Measurements from ENCODE around the gene TNFSF10. TPM values are rescaled to one million over a fixed set of nuclear protein-coding genes. Genes with fewer than 3 reads are reported as not detected.
"Not testable (repeated sequence)": the region's sequence is repeated elsewhere in the genome, so short reads cannot be mapped to it uniquely, and the experiment has no call there.

TNFSF10 gene
- polyA plus RNA-seq (ENCODE audit: low read depth in 6 of 6), result 10 to 100 TPM; 26.6 to 67.1 (median 39.4) TPM

DNA sequence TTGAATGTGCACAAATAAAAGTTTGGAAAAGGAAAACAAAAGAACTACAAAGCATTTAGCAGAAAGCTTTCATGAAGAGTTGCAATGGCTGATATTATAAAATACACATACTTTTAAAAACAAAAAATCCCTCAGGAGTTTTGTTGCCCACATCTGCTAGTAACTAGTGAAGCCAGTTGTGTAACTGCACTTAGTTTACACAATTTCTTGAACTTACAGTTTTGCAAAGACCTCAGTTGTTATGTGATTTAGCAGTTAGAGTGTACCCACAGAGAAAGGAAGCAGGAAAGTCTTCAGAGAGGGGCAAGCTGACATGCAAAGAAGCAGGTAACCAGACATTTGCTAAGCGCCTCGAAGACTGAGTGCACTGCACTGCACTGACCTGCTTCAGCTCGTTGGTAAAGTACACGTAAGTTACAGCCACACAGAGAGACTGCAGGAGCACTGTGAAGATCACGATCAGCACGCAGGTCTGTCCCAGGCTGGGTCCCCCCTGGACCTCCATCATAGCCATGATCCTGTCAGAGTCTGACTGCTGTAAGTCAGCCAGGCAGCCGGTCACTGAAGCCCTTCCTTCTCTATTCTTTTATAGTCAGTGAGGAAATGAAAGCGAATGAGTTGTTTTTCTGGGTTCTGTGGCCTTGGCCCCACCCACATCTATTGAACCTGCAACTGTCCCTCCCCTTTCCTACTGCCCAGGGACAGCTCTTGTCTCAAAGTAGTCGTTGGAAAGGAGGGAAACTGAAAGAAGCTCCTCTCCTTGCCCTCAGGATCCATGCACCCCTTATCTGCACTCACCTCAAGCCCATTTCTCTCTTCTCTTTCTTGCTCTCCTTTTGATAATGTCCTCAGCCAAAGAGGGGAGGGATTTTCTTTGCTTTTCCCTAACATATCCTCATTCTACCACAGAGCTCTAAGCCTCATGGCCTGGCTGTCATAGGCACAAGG, at the start of gene TNFSF10:
Gene TNFSF10, minus strand, starts transcription at position 560 of the 948 bp plus-strand sequence. Its CDS starts 46 bp downstream, at position 514.
- no peaks in the 10 kb centered on the region for H3K27me3 Mint-ChIP-seq
- H3K36me3 Mint-ChIP-seq, result peaks cover 0 to 4% of the 10 kb centered on the region in 2 donors
- DNase-seq, result peak; percentile 67
- H3K4me3 Mint-ChIP-seq, result peak within 1 kb of the TSS; percentile 90 to 99 (median 96)
- ATAC-seq (ENCODE audit: low read depth in 2 of 2), result peak; percentile 93 to 94
- H3K9me3 Mint-ChIP-seq, result no peaks in the 10 kb centered on the region
- H3K4me1 Mint-ChIP-seq, result peaks cover 39 to 50% (median 48%) of the 10 kb centered on the region in 3 donors
- H3K27ac Mint-ChIP-seq, result peak within 1 kb of the TSS; percentile 89 to 98 (median 95)

DNA sequence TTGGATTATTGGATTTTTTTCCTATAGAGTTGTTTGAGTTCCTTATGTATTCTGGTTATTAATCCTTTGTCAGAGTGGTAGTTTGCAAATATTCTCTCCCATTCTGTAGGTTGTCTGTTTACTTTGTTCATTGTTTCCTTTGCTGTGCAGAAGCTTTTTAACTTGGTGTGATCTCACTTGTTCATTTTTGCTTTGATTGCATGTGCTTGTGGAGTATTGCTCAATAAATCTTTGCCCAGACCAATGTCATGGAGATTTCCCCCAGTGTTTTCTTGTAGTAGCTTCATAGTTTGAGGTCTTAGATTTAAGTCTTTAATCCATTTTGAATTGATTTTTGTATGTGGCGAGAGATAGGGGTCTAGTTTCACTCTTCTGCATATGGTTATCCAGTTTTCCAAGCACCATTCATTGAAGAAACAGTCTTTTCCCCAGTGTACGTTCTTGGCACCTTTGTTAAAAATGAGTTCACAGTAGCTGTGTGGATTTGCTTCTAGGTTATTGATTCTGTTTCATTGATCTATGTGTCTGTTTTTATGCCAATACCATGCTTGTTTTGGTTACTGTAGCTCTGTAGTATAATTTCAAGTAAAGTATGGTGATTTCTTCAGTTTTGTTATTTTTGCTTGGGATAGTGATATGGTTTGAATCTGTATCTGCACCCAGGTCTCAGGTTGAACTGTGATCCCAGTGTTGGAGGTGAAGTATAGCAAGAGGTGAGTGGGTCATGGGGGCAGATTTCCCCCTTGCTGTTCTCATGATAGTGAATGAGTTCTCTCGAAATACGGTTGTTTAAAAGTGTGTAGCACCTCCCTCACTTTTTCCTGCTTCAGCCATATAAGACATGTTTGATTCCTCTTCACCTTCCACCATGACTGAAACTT, 46.1 kb upstream of the TNFSF10 start:
- Mint-ChIP-seq H3K4me1 (peaks cover 0 to 9% (median 8%) of the 10 kb centered on the region in 3 donors), H3K27me3 (no peaks in the 10 kb centered on the region)

DNA sequence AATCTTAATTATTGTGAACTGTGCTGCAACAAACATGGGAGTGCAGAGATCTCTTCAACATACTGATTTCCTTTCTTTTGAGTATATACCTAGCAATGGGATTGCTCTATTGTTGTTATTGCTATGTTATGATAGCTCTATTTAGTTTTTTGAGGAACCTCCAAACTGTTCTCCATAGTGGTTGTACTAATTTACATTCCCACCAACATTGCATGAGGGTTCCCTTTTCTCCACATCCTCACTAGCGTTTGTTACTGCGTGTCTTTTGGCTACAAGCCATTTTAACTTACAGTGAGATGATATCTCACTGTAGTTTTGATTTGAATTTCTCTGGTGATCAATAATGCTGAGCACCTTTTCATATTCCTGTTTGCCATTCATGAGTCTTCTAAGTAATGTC, 45.5 kb upstream of the TNFSF10 start:
- H3K4me3 Mint-ChIP-seq, result no peak overlapping the region
- ATAC-seq (ENCODE audit: low read depth in 2 of 2), result no peak
- H3K36me3 Mint-ChIP-seq, result peaks cover 0 to 7% of the 10 kb centered on the region in 2 donors
- H3K4me1 Mint-ChIP-seq, result peaks cover 0 to 9% (median 8%) of the 10 kb centered on the region in 3 donors
- no peak for DNase-seq
- no peak overlapping the region for H3K27ac Mint-ChIP-seq
- H3K27me3 Mint-ChIP-seq, result no peaks in the 10 kb centered on the region
- H3K9me3 Mint-ChIP-seq, result peaks cover 0 to 10% (median 8%) of the 10 kb centered on the region in 7 donors

More for the DNA sequence above, 46.1 kb upstream of the TNFSF10 start:
- DNase-seq (no peak), ATAC-seq (ENCODE audit: low read depth in 2 of 2) (no peak)
- Mint-ChIP-seq H3K36me3 (peaks cover 0 to 7% of the 10 kb centered on the region in 2 donors), H3K4me3 (no peak overlapping the region), H3K9me3 (peaks cover 0 to 13% (median 8%) of the 10 kb centered on the region in 7 donors), H3K27ac (no peak overlapping the region)

DNA sequence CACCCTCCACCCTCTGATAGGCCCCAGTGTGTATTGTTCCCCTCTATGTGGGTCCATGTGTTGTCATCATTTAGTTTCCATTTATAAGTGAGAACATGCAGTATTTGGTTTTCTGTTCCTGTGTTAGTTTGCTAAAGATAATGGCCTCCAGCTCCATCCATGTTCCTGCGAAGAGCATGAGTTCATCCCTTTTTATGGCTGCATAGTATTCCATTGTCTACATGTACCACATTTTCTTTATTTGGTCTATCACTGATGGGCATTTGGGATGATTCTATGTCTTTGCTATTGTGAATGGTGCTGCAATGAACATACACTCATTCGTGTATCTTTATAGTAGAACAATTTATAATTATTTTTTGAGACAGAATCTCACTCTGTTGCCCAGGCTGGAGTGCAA, 43.6 kb upstream of the TNFSF10 start:
- Mint-ChIP-seq H3K4me1 (peaks cover 8 to 19% (median 16%) of the 10 kb centered on the region in 3 donors), H3K27ac (peak overlapping the region in 1 of 6 donors; percentile 41)
- not testable (repeated sequence) for DNase-seq; ATAC-seq (ENCODE audit: low read depth in 2 of 2); H3K9me3 Mint-ChIP-seq; H3K27me3 Mint-ChIP-seq; H3K4me3 Mint-ChIP-seq; H3K36me3 Mint-ChIP-seq

DNA sequence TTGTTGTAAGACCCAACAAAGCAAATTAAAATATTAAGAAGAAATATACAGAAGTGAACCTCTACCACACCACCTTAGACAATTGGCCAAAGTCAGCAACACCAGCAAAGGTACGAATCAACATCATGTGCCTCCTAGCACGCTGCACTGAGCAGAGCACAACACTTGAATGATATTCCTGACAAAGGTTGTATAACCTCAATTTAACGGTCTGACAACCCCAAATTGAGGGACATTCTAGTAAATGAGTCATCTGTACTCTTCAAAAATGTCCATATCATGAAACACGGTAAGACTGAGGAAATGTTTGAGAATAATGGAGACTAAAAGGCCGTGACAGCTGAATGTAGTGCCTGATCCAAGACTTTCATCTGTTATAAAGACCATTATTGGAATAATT, 41.3 kb upstream of the TNFSF10 start:
- Mint-ChIP-seq H3K27ac (no peak overlapping the region), H3K4me1 (peaks cover 8 to 19% (median 16%) of the 10 kb centered on the region in 3 donors)
- DNase-seq, result no peak

DNA sequence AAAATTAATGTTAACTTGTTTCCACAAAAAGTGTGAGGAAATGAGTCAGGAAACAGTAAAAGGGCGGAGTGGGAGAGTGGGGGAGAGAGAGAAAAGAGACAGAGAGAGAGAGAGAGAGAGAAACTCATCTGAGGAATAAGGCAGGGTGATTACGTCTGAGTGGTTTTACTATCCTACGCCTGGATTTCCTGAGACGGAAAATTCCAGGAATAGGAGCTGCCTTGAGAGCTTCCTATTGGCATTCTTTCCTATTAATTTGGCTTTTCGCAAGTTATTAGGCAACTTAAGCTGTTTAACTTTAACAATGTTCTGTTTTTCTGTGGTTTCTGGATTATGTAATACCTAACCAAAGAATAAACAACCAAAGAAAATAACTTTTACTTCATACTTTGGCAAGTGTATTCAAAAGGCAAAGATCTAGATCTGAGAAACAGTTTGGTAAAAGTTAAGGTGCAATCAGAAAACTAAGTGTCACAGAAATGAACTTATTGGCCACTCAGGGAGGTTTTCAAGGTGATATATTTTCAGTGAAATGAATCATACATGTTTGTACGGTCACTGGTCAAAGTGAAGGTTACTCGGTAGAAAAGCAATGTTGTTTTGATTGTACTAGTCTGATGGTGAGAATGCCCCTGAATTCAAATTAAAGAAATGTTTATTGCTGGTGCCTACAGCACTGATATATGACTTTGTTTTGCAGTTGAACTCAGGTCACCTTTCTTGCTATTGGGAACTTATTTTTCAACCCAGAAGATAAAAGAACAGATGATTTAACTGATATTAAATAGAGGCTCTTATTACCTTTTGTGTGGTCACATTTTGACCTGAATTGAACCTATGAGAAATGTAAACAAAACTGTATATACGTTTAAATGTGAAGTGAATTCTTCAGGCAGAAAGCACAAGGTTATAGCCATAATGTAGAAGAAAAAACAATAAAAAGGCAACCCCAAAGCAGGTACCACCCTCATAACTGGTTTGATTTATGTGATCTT, 39.9 kb upstream of the TNFSF10 start:
- Mint-ChIP-seq H3K4me3 (peak overlapping the region in 3 of 8 donors; percentile 3 to 60 (median 58)), H3K36me3 (no peaks in the 10 kb centered on the region), H3K9me3 (peaks cover 0 to 2% (median 0%) of the 10 kb centered on the region in 7 donors), H3K27me3 (peaks cover 0 to under 1% (median 0%) of the 10 kb centered on the region in 3 donors), H3K4me1 (peaks cover 7 to 11% (median 8%) of the 10 kb centered on the region in 3 donors), H3K27ac (peak overlapping the region in 3 of 6 donors; percentile 46 to 87 (median 79))
- no peak for DNase-seq
- no peak for ATAC-seq (ENCODE audit: low read depth in 2 of 2)

More for the DNA sequence above, 41.3 kb upstream of the TNFSF10 start:
- no peak overlapping the region for H3K4me3 Mint-ChIP-seq
- no peak for ATAC-seq (ENCODE audit: low read depth in 2 of 2)
- H3K36me3 Mint-ChIP-seq, result no peaks in the 10 kb centered on the region
- no peaks in the 10 kb centered on the region for H3K27me3 Mint-ChIP-seq
- H3K9me3 Mint-ChIP-seq, result peaks cover 0 to 2% (median 0%) of the 10 kb centered on the region in 7 donors

DNA sequence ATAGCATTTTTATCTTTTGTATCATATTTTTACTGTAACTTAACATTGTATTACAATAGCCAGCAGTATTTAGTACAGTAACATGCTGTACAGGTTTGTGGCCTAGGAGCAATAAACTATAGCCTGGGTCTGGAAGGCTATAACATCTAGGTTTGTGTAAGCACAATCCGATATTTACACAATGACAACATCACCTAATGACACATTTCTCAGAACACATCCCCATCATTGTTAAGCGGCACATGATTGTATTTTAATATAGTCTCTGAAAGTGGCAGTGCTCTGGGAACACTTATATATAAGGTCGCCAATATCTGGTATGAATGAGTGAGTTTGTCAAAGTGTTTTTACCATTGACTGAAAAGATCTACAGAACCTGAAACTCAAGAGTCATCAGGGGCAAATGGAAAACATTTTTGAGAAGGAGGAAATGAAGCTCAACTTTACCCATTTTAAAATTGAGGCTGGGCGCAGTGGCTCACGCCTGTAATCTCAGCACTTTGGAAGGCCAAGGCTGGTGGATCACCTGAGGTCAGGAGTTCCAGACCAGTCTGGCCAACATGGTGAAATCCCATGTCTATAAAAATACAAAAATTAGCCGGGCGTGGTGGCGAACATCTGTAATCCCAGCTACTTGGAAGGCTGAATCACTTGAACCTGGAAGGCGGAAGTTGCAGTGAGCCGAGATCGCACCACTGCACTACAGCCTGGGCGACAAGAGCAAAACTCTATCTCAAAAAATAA, 38.8 kb upstream of the TNFSF10 start:
- Mint-ChIP-seq H3K36me3 (no peaks in the 10 kb centered on the region), H3K27me3 (peaks cover 0 to 3% (median 0%) of the 10 kb centered on the region in 3 donors), H3K4me3 (peak overlapping the region in 2 of 8 donors; percentile 1 to 45), H3K4me1 (peaks cover 7 to 11% (median 8%) of the 10 kb centered on the region in 3 donors), H3K9me3 (no peaks in the 10 kb centered on the region), H3K27ac (peak overlapping the region in 1 of 6 donors; percentile 34)
- no peak for ATAC-seq (ENCODE audit: low read depth in 2 of 2)
- DNase-seq, result no peak

DNA sequence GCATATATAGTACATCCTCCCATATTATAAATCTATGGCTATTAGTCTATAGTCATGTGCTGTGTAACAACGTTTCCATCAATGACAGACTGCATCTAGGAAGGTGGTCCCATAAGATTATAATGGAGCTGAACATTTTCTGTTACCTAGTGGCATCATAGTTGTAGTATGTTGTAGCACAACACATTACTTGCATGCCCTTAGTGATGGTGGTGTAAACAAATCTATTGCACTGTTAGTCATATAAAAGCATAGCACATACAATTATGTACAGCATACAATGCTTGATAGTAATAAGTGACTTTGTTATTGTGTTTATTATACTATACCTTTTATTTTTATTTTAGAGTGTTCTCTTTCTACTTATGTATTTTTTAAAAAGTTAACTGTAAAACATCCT, 37.4 kb upstream of the TNFSF10 start:
- H3K36me3 Mint-ChIP-seq, result no peaks in the 10 kb centered on the region
- no peak for DNase-seq

DNA sequence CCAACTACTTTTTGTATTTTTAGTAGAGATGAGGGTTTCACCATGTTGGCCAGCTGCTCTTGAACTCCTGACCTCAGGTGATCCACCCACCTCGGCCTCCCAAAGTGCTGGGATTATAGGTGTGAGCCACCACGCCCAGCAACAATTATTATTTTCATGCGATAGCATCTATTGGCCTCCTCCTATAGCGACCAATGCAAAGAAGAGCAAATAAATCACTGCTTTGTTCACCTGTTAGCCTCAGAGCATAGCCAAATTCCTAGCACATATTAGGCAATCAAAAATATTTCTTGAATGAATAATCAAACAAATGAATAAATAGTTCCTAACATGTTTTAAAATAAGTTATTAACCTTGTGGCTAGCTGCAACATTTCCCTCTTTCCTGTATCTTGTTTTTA, 36.8 kb upstream of the TNFSF10 start:
- no peak overlapping the region for H3K4me3 Mint-ChIP-seq
- peaks cover 0 to 3% (median 0%) of the 10 kb centered on the region in 3 donors for H3K27me3 Mint-ChIP-seq
- DNase-seq (no peak), ATAC-seq (ENCODE audit: low read depth in 2 of 2) (no peak)
- H3K36me3 Mint-ChIP-seq, result no peaks in the 10 kb centered on the region
- peak overlapping the region in 1 of 6 donors; percentile 15 for H3K27ac Mint-ChIP-seq
- H3K9me3 Mint-ChIP-seq, result no peaks in the 10 kb centered on the region
- peaks cover 7 to 11% (median 8%) of the 10 kb centered on the region in 3 donors for H3K4me1 Mint-ChIP-seq

More for the DNA sequence above, 37.4 kb upstream of the TNFSF10 start:
- H3K27ac Mint-ChIP-seq, result no peak overlapping the region
- peaks cover 0 to 3% (median 0%) of the 10 kb centered on the region in 3 donors for H3K27me3 Mint-ChIP-seq
- H3K4me1 Mint-ChIP-seq, result peaks cover 7 to 11% (median 8%) of the 10 kb centered on the region in 3 donors
- no peaks in the 10 kb centered on the region for H3K9me3 Mint-ChIP-seq
- no peak for ATAC-seq (ENCODE audit: low read depth in 2 of 2)
- H3K4me3 Mint-ChIP-seq, result no peak overlapping the region

DNA sequence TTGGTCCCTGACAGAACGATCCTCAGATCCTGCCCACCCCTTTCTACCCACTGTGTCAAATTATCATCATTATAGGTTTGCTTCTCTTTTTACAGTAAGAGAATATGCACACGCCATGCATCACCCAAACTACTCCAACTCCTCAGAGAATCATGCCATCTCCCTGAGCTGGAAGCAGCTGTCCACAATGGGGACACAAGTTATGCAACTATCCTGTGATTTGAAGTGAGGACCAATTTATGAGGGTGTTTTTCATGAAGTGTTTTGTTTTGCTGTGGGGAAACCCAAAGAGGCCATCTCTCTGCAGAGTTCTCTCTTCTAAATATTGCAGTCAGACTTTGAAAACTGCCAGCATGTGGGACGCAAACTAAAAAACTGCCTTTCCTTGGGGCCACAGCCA, 35.8 kb upstream of the TNFSF10 start:
- Mint-ChIP-seq H3K4me1 (peaks cover 7 to 11% (median 8%) of the 10 kb centered on the region in 3 donors), H3K9me3 (no peaks in the 10 kb centered on the region), H3K27me3 (peaks cover 0 to 4% (median 0%) of the 10 kb centered on the region in 3 donors), H3K36me3 (no peaks in the 10 kb centered on the region), H3K27ac (no peak overlapping the region), H3K4me3 (no peak overlapping the region)
- ATAC-seq (ENCODE audit: low read depth in 2 of 2) (no peak), DNase-seq (no peak)

DNA sequence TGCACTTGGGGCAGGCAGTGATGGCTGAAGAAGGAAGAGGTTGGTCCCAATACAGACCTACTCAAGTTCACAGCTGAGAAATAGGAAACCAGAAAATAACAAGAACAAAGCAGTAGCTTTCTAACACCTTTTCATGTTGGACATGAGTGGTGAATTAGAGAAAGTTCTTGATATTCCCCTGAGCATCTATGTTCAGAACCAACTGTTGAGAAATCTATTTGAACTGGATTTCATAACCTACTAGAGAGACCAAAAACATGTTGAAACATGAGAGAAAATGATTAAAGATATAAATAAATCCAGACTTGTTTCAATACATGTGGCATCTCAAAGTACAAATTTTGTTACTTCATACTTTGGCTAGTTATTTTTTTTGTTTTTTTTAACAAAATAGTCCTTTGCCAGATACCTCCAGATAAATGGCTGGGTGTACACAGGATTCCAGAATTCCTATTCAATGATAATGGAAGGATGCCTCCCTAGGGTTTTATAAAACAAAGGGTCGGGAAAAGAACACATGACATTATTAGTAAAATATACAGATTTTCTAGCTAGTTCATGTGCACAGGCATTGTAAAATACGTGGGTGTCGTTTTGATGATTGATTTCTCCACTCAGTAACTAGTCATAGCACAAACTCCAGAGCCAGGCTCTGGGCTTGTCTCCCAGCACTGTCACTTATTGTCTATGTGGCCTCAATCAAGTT, 34.4 kb upstream of the TNFSF10 start:
- Mint-ChIP-seq H3K4me1 (peaks cover 1 to 3% (median 2%) of the 10 kb centered on the region in 3 donors), H3K27me3 (peaks cover 0 to 7% (median 0%) of the 10 kb centered on the region in 3 donors), H3K36me3 (no peaks in the 10 kb centered on the region), H3K4me3 (no peak overlapping the region), H3K9me3 (no peaks in the 10 kb centered on the region), H3K27ac (no peak overlapping the region)
- DNase-seq (no peak), ATAC-seq (ENCODE audit: low read depth in 2 of 2) (no peak)
